GM23248 (cell line): ENCODE results near the gene OSBPL5. TPM values are rescaled to one million over a fixed set of nuclear protein-coding genes. Genes with fewer than 3 reads are reported as not detected.

ENCODE experiments used
- DNase-seq: peaks from one replicate; pipeline ENCODE4 v3.0.0-alpha.2; 2015
- H2AFZ ChIP-seq: fragments of 200-600 bp; sonication (generic); 2 replicates; pipeline ENCODE4 v1.6.1; 2016; ENCODE audit warnings: antibody characterized with exemption
- H3F3A ChIP-seq: fragments of 200-600 bp; sonication (generic); 2 replicates; pipeline ENCODE4 v1.6.1; 2016; ENCODE audit warnings: mild to moderate bottlenecking, antibody characterized with exemption, mixed run types; ENCODE audit not compliant: insufficient read depth
- H3K27ac ChIP-seq: fragments of 200-600 bp; sonication (generic); 2 replicates; pipeline ENCODE4 v1.5.1; 2016; ENCODE audit warnings: mild to moderate bottlenecking
- H3K27me3 ChIP-seq: fragments of 200-600 bp; sonication (generic); replicated peaks from 2 replicates; pipeline ENCODE4 v1.6.1; 2016; ENCODE audit warnings: mild to moderate bottlenecking; ENCODE audit not compliant: insufficient read depth
- H3K36me3 ChIP-seq: fragments of 200-600 bp; sonication (generic); 2 replicates; pipeline ENCODE4 v1.6.1; 2016; ENCODE audit warnings: low read depth, mild to moderate bottlenecking
- H3K4me1 ChIP-seq: fragments of 200-600 bp; sonication (generic); 2 replicates; pipeline ENCODE4 v1.6.1; 2016; ENCODE audit warnings: mild to moderate bottlenecking; ENCODE audit not compliant: insufficient read depth
- H3K4me2 ChIP-seq: fragments of 200-600 bp; sonication (generic); one replicate; pipeline ENCODE4 v1.6.1; 2016; ENCODE audit warnings: mild to moderate bottlenecking; ENCODE audit not compliant: unreplicated experiment
- H3K4me3 ChIP-seq: fragments of 200-600 bp; sonication (generic); 2 replicates; pipeline ENCODE4 v1.5.1; 2016; ENCODE audit warnings: mild to moderate bottlenecking
- H3K79me2 ChIP-seq: fragments of 200-600 bp; sonication (generic); 2 replicates; pipeline ENCODE4 v1.6.1; 2016; ENCODE audit warnings: mild to moderate bottlenecking; ENCODE audit not compliant: insufficient read depth
- H3K9ac ChIP-seq: fragments of 200-600 bp; sonication (generic); 2 replicates; pipeline ENCODE4 v1.6.1; 2016; ENCODE audit warnings: mild to moderate bottlenecking
- H3K9me2 ChIP-seq: fragments of 200-600 bp; sonication (generic); 2 replicates; pipeline ENCODE4 v1.6.1; 2016; ENCODE audit warnings: mixed run types, mild to moderate bottlenecking, moderate library complexity; ENCODE audit not compliant: insufficient read depth
- H3K9me3 ChIP-seq: fragments of 200-600 bp; sonication (generic); one replicate; pipeline ENCODE4 v1.6.1; 2017; ENCODE audit warnings: low read depth
- H4K20me1 ChIP-seq: fragments of 200-600 bp; sonication (generic); 2 replicates; pipeline ENCODE4 v1.6.0; 2016; ENCODE audit not compliant: insufficient read depth
- EZH2 ChIP-seq: fragments of 200-600 bp; sonication (generic); IDR thresholded peaks from 2 replicates; pipeline ENCODE4 v1.6.1; 2018; ENCODE audit warnings: antibody characterized with exemption, mild to moderate bottlenecking; ENCODE audit not compliant: insufficient read depth, poor library complexity, severe bottlenecking
- EZH2phosphoT487 ChIP-seq: fragments of 200-600 bp; sonication (generic); IDR thresholded peaks from 2 replicates; pipeline ENCODE4 v1.6.1; 2018; ENCODE audit warnings: antibody characterized with exemption, moderate library complexity, mild to moderate bottlenecking, low read depth; ENCODE audit not compliant: insufficient read depth
- WGBS, 2 experiments: methylation state at CpG; one replicate each; pipeline ENCODE4 v1.1.6; 2015 to 2017; ENCODE audit warnings: low lambda C conversion rate in 2 of 2, low coverage in 1 of 2; ENCODE audit errors: missing lambda C conversion rate in 2 of 2; 5-methylcytosine and 5-hydroxymethylcytosine counted together
- in situ Hi-C: fragments of 300-500 bp; cut with MboI; formaldehyde crosslinking; loops from 2 replicates; pipeline ENCODE4 v1.15.0; 2020
- polyA plus RNA-seq: library from polyadenylated mRNA; unstranded; fragments of >200 nt; fragmentation: Nextera tagmentation; extraction: Ambion mirVana; gene quantifications from 2 replicates; pipeline ENCODE4 v1.2.1, GENCODE V29; 2016
- total RNA-seq: library from RNA; depleted of rRNA; stranded (reverse); fragments of >200 nt; shearing (Covaris generic); gene quantifications from 2 replicates; pipeline ENCODE4 v1.2.3, GENCODE V29; 2014; rRNA removed

OSBPL5 gene
- total RNA-seq, result 47.6 and 57.6 TPM in 2 replicates
- 25.3 and 27.9 TPM in 2 replicates for polyA plus RNA-seq

GRCh38 chr11:3165152-3165705, at the start of gene OSBPL5:
TSS of gene OSBPL5 (minus strand) at chr11:3165310. CDS start at chr11:3129148, 36,162 bp downstream.
- DNase-seq, result peak; percentile 85
- H3K27me3 ChIP-seq, result no peaks in the 10 kb centered on the region
- 1% methylated on average over 31 to 45 of the region's 63 CpGs for WGBS, 2 experiments
- H3K4me2 ChIP-seq, result peak within 1 kb of the TSS; percentile 81
- no peaks in the 10 kb centered on the region for H3K9me3 ChIP-seq
- peaks cover 40% of the 10 kb centered on the region for H3K79me2 ChIP-seq
- H4K20me1 ChIP-seq, result no peaks in the 10 kb centered on the region
- peak within 1 kb of the TSS; percentile 86 for H3K9ac ChIP-seq
- no peak within 1 kb of the TSS for H3K27ac ChIP-seq
- TF ChIP-seq EZH2phosphoT487, result no peak
- no peak for TF ChIP-seq EZH2
- peak within 1 kb of the TSS; percentile 85 for H2AFZ ChIP-seq
- H3K4me3 ChIP-seq, result peak within 1 kb of the TSS; percentile 82
- H3F3A ChIP-seq, result 0 out of 2 replicates have a peak, but pooled peaks cover 4% of the 10 kb centered on the region
- in situ Hi-C loops, result no loop called here
- no peaks in the 10 kb centered on the region for H3K36me3 ChIP-seq
- no peaks in the 10 kb centered on the region for H3K9me2 ChIP-seq
- H3K4me1 ChIP-seq, result peaks cover 31% of the 10 kb centered on the region

- no peaks in the 10 kb centered on the region for H3K4me1 ChIP-seq
- H3K4me2 ChIP-seq, result no peak overlapping the region
- no peak overlapping the region for H2AFZ ChIP-seq
- H3K9me2 ChIP-seq, result no peaks in the 10 kb centered on the region
- no peak for DNase-seq
- no peaks in the 10 kb centered on the region for H4K20me1 ChIP-seq
- H3K27ac ChIP-seq, result no peak overlapping the region
- H3K4me3 ChIP-seq, result no peak overlapping the region
- TF ChIP-seq EZH2 (no peak), EZH2phosphoT487 (no peak)
- 51 to 61% methylated on average over 4 of the region's 4 CpGs for WGBS, 2 experiments
- H3K9ac ChIP-seq, result no peak overlapping the region
- no peaks in the 10 kb centered on the region for H3F3A ChIP-seq
- no peaks in the 10 kb centered on the region for H3K9me3 ChIP-seq
- in situ Hi-C loops, result no loop called here
- no peaks in the 10 kb centered on the region for H3K79me2 ChIP-seq
- H3K36me3 ChIP-seq, result no peaks in the 10 kb centered on the region
- H3K27me3 ChIP-seq, result peaks cover 18% of the 10 kb centered on the region; the same call in 1 of the 2 replicates
These were observed 49.2 kb upstream of the OSBPL5 start for GRCh38 chr11:3214420-3214699.

- Histone ChIP-seq H4K20me1 (no peaks in the 10 kb centered on the region), H3K9me3 (no peaks in the 10 kb centered on the region), H3K9ac (no peak overlapping the region), H3K4me1 (no peaks in the 10 kb centered on the region), H3K27ac (no peak overlapping the region), H3F3A (no peaks in the 10 kb centered on the region), H2AFZ (no peak overlapping the region), H3K79me2 (no peaks in the 10 kb centered on the region), H3K9me2 (no peaks in the 10 kb centered on the region), H3K4me3 (no peak overlapping the region), H3K27me3 (peaks cover 18% of the 10 kb centered on the region; the same call in 1 of the 2 replicates), H3K4me2 (no peak overlapping the region), H3K36me3 (no peaks in the 10 kb centered on the region)
- TF ChIP-seq EZH2phosphoT487 (no peak), EZH2 (no peak)
- DNase-seq, result no peak
- WGBS, 2 experiments, result 48 to 52% methylated on average over 24 of the region's 24 CpGs
- in situ Hi-C loops, result no loop called here
These were observed 48.7 kb upstream of the OSBPL5 start for GRCh38 chr11:3213659-3214419.

GRCh38 chr11:3208272-3208671, 43.2 kb upstream of the OSBPL5 start:
- no peak overlapping the region for H2AFZ ChIP-seq
- no peak for TF ChIP-seq EZH2phosphoT487
- TF ChIP-seq EZH2, result no peak
- H3K79me2 ChIP-seq, result no peaks in the 10 kb centered on the region
- no peaks in the 10 kb centered on the region for H4K20me1 ChIP-seq
- H3K4me2 ChIP-seq, result no peak overlapping the region
- WGBS, 2 experiments, result 62 to 63% methylated on average over 6 of the region's 6 CpGs
- H3K4me1 ChIP-seq, result no peaks in the 10 kb centered on the region
- no peaks in the 10 kb centered on the region for H3K36me3 ChIP-seq
- H3K9ac ChIP-seq, result no peak overlapping the region
- no peak overlapping the region for H3K4me3 ChIP-seq
- H3K27ac ChIP-seq, result no peak overlapping the region
- in situ Hi-C loops, result no loop called here
- H3F3A ChIP-seq, result no peaks in the 10 kb centered on the region
- DNase-seq, result no peak
- H3K9me2 ChIP-seq, result no peaks in the 10 kb centered on the region
- H3K27me3 ChIP-seq, result peaks cover 20% of the 10 kb centered on the region
- H3K9me3 ChIP-seq, result no peaks in the 10 kb centered on the region
